Measurements from ENCODE around the gene P2RY14.

P2RY14 gene

GRCh38 chr3:151216641-151217607 is 61.4 kb downstream of the P2RY14 start:
- no peak for TF ChIP-seq CTCF (IDR thresholded peaks at IDR 0.05; ENCODE audit: low read depth, low read length)
- DNase-seq (ENCODE audit: extremely low read depth, low read depth): no peak

GRCh38 chr3:151214459-151214858 is 63.9 kb downstream of the P2RY14 start:
- no peak for DNase-seq (ENCODE audit: extremely low read depth, low read depth)
- no peak for TF ChIP-seq CTCF (IDR thresholded peaks at IDR 0.05; ENCODE audit: low read depth, low read length)

GRCh38 chr3:151213881-151214280 is 64.5 kb downstream of the P2RY14 start:
- no peak for TF ChIP-seq CTCF (IDR thresholded peaks at IDR 0.05; ENCODE audit: low read depth, low read length)
- DNase-seq (ENCODE audit: extremely low read depth, low read depth): no peak

GRCh38 chr3:151213151-151213550 is 65.2 kb downstream of the P2RY14 start:
- TF ChIP-seq CTCF (IDR thresholded peaks at IDR 0.05; ENCODE audit: low read depth, low read length): no peak
- DNase-seq (ENCODE audit: extremely low read depth, low read depth): no peak

DNA sequence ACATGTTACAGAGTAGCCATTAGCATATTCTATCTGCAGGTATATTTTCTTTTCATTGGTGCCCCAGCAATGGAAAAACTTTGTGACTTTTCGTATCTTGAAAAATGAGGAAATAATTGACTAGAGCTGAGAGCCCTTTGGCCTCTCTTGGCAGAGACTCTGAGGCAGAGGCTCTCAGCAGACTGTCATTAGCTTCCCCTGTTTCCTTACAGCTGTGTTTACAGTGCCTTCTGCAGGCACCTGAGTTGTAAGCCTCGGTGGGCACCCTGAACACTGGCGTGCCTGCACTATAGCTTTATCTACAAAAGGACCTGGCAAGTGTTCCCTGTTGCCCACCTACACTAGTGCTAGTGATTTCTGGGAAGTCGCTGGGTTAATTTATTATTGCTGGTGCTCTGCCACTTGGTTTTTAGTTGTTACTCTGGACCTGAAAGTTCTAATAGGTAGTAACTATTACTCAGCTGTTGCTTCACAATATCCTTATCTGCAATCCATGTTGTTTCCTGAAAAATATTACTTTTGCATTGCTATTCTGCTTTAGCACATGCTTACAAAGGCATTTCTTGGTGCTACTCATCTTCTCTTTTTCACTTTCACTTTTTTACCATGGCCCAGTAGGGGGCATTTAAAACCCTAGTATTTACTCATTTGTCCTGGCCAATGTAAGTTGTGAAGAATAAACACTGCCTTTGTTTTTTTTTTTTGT is 67.5 kb downstream of the P2RY14 start:
- no peak for DNase-seq (ENCODE audit: extremely low read depth, low read depth)
- TF ChIP-seq CTCF (IDR thresholded peaks at IDR 0.05; ENCODE audit: low read depth, low read length): peak; percentile 1; the same call in 1 of the 2 replicates

DNA sequence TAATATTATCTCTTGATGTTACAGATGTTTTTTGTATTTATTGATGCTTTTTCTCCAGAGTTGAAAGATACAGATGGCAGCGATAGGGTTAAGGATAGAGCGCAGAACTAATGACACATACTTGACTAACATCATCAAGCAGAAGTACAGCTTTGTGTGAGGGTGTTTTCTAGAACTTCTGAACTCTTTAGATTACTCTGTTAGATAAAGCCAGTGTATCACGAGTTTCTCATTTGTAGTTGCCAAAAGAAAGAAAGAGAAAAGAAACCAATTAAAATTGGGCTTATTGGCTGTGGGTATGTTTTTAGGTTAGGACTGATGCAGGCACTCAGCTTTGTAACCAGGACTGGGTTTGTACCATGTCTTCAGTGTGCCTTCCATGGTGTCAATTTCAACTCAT is 68.7 kb downstream of the P2RY14 start:
- TF ChIP-seq CTCF (IDR thresholded peaks at IDR 0.05; ENCODE audit: low read depth, low read length): no peak
- DNase-seq (ENCODE audit: extremely low read depth, low read depth): no peak

- DNase-seq (ENCODE audit: extremely low read depth, low read depth): no peak
- no peak for TF ChIP-seq CTCF (IDR thresholded peaks at IDR 0.05; ENCODE audit: low read depth, low read length)
Measured at GRCh38 chr3:151206201-151206600, 72.1 kb downstream of the P2RY14 start.

Measured in AG09319 (cell line).